ENCODE data around the gene RCE1. TPM values are rescaled to one million over a fixed set of nuclear protein-coding genes. Genes with fewer than 3 reads are reported as not detected.

The RCE1 gene
- total RNA-seq, 2 donors from 2014 or later, result 34.5 to 37.5 TPM

GRCh38 chr11:66815646-66816045 lies 27.6 kb upstream of the RCE1 start:
- Histone ChIP-seq H3K27ac (ENCODE audit: low read depth, low read length) (no peak overlapping the region), H3K4me3 (ENCODE audit: low read length) (no peak overlapping the region), H3K9ac (ENCODE audit: extremely low read depth, low read length, poor library complexity, severe bottlenecking) (no peak overlapping the region), H3K4me1 (ENCODE audit: control insufficient read depth, insufficient read depth, low read length) (peaks cover 6% of the 10 kb centered on the region), H3K9me3 (ENCODE audit: control insufficient read depth, low read length) (no peaks in the 10 kb centered on the region), H3K27me3 (ENCODE audit: control insufficient read depth, insufficient read depth, low read length, poor library complexity, severe bottlenecking) (no peaks in the 10 kb centered on the region), H3K36me3 (ENCODE audit: control insufficient read depth, insufficient read depth, low read length) (no peaks in the 10 kb centered on the region)
- TF ChIP-seq, protein P1, sequence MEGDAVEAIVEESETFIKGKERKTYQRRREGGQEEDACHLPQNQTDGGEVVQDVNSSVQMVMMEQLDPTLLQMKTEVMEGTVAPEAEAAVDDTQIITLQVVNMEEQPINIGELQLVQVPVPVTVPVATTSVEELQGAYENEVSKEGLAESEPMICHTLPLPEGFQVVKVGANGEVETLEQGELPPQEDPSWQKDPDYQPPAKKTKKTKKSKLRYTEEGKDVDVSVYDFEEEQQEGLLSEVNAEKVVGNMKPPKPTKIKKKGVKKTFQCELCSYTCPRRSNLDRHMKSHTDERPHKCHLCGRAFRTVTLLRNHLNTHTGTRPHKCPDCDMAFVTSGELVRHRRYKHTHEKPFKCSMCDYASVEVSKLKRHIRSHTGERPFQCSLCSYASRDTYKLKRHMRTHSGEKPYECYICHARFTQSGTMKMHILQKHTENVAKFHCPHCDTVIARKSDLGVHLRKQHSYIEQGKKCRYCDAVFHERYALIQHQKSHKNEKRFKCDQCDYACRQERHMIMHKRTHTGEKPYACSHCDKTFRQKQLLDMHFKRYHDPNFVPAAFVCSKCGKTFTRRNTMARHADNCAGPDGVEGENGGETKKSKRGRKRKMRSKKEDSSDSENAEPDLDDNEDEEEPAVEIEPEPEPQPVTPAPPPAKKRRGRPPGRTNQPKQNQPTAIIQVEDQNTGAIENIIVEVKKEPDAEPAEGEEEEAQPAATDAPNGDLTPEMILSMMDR (conservative IDR thresholded peaks at IDR 0.05), result no peak
- H3K4me1 Mint-ChIP-seq, result peaks cover 22% of the 10 kb centered on the region
- no peaks in the 10 kb centered on the region for H3K27me3 Mint-ChIP-seq (ENCODE audit: insufficient read depth)
- H3K4me3 Mint-ChIP-seq, result no peak overlapping the region
- no peak overlapping the region for H3K27ac Mint-ChIP-seq
- DNase-seq, result no peak
- H3K9me3 Mint-ChIP-seq, result no peaks in the 10 kb centered on the region
- WGBS, 2 experiments (ENCODE audit: insufficient coverage in 1 of 2, insufficient read length in 1 of 2), result 82 to 100% methylated on average over 1 of the region's 1 CpG
- peaks cover 20% of the 10 kb centered on the region for H3K36me3 Mint-ChIP-seq (ENCODE audit: low read depth)

GRCh38 chr11:66818231-66818955 lies 24.8 kb upstream of the RCE1 start:
- Histone ChIP-seq H3K27ac (ENCODE audit: low read depth, low read length) (no peak overlapping the region), H3K36me3 (ENCODE audit: control insufficient read depth, insufficient read depth, low read length) (peaks cover 10% of the 10 kb centered on the region), H3K4me3 (ENCODE audit: low read length) (no peak overlapping the region), H3K4me1 (ENCODE audit: control insufficient read depth, insufficient read depth, low read length) (peaks cover 11% of the 10 kb centered on the region), H3K27me3 (ENCODE audit: control insufficient read depth, insufficient read depth, low read length, poor library complexity, severe bottlenecking) (no peaks in the 10 kb centered on the region), H3K9ac (ENCODE audit: extremely low read depth, low read length, poor library complexity, severe bottlenecking) (no peak overlapping the region), H3K9me3 (ENCODE audit: control insufficient read depth, low read length) (no peaks in the 10 kb centered on the region)
- Mint-ChIP-seq H3K36me3 (ENCODE audit: low read depth) (peaks cover 13% of the 10 kb centered on the region), H3K27me3 (ENCODE audit: insufficient read depth) (no peaks in the 10 kb centered on the region), H3K4me1 (peaks cover 24% of the 10 kb centered on the region), H3K9me3 (no peaks in the 10 kb centered on the region), H3K4me3 (no peak overlapping the region), H3K27ac (peak overlapping the region; percentile 85)
- WGBS, 2 experiments (ENCODE audit: insufficient coverage in 1 of 2, insufficient read length in 1 of 2), result 48 to 67% methylated on average over 3 of the region's 3 CpGs
- TF ChIP-seq, protein P1 (conservative IDR thresholded peaks at IDR 0.05), result no peak
- peak; percentile 47 for DNase-seq

DNA sequence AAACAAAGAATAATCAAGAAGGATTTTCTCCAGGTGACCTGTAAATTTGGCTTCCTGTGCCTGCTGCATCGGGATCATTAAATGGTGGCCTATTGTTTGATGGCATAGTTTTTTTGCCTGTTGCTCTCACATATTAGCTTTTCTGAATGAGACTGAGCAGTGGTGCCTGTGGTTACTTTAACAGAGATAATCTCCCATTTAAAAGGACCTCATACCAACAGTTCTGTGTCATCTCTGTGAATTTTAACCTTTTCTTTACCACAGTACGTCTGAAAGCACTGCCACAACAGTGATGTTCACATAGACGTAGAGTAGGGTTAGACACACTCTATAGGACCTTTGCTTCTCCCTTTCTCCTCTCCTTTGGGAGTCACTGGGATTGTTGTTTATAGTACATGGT lies 22.9 kb upstream of the RCE1 start:
- no peak overlapping the region for H3K4me3 Mint-ChIP-seq
- H3K9me3 Mint-ChIP-seq, result no peaks in the 10 kb centered on the region
- Histone ChIP-seq H3K27me3 (ENCODE audit: control insufficient read depth, insufficient read depth, low read length, poor library complexity, severe bottlenecking) (no peaks in the 10 kb centered on the region), H3K27ac (ENCODE audit: low read depth, low read length) (no peak overlapping the region), H3K36me3 (ENCODE audit: control insufficient read depth, insufficient read depth, low read length) (peaks cover 10% of the 10 kb centered on the region), H3K9me3 (ENCODE audit: control insufficient read depth, low read length) (no peaks in the 10 kb centered on the region), H3K4me1 (ENCODE audit: control insufficient read depth, insufficient read depth, low read length) (peaks cover 11% of the 10 kb centered on the region), H3K4me3 (ENCODE audit: low read length) (no peak overlapping the region), H3K9ac (ENCODE audit: extremely low read depth, low read length, poor library complexity, severe bottlenecking) (no peak overlapping the region)
- DNase-seq, result peak; percentile 22
- TF ChIP-seq, protein P1 (conservative IDR thresholded peaks at IDR 0.05), result no peak
- H3K27me3 Mint-ChIP-seq (ENCODE audit: insufficient read depth), result no peaks in the 10 kb centered on the region
- WGBS, 2 experiments (ENCODE audit: insufficient coverage in 1 of 2, insufficient read length in 1 of 2), result 43 to 98% methylated on average over 1 to 3 of the region's 3 CpGs
- no peak overlapping the region for H3K27ac Mint-ChIP-seq
- H3K4me1 Mint-ChIP-seq, result peaks cover 24% of the 10 kb centered on the region
- peaks cover 12% of the 10 kb centered on the region for H3K36me3 Mint-ChIP-seq (ENCODE audit: low read depth)
